ELR (cell line): ENCODE results near the gene LAMC3.
"Not testable (repeated sequence)": the region's sequence is repeated elsewhere in the genome, so short reads cannot be mapped to it uniquely, and the experiment has no call there.

Source experiments
- DNase-seq: peaks from one replicate; pipeline ENCODE4 v3.0.0-alpha.2; 2015; ENCODE audit warnings: low read depth

The LAMC3 gene

DNA sequence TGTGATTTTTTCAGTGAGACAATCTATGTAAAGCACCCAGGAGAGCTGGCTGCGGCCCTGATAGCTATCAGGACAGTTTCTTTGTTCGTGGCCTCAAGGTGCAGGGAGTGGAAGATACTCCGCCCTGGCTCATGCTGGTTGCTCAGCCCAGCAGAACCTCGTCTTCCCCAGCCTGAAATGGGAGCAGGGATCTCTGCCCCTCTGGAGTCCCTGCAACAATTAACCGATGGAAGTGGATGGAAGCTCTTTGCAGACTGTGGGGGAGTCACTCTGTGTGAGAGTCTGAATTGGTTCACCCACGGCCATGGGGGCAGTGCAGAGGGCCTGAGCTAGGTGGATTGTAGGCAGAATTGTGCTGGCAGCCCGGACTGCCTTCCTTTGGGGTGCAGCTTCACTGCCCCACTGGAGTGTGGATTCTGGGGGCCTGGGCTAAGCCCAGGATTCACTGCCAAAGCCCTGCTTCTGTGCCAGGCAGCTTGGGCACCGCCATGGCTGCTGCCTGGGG, 90.2 kb downstream of the LAMC3 start:
- DNase-seq, result no peak

DNA sequence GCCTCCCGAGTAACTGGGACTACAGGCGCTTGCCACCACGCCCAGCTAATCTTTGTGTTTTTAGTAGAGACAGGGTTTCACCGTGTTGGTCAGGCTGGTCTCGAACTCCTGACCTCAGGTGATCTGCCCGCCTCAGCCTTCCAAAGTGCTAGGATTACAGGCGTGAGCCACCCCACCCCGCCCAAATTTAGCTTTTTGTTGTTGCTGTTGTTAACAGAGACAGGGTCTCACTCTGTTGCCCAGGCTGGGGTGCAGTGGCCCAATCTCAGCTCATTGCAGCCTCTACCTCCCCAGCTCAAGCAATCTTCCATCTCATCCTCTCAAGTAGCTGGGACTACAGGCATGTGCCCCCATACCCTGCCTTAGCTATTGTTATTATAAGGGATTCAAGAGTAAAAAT, 90.9 kb downstream of the LAMC3 start:
- DNase-seq, result not testable (repeated sequence)

DNA sequence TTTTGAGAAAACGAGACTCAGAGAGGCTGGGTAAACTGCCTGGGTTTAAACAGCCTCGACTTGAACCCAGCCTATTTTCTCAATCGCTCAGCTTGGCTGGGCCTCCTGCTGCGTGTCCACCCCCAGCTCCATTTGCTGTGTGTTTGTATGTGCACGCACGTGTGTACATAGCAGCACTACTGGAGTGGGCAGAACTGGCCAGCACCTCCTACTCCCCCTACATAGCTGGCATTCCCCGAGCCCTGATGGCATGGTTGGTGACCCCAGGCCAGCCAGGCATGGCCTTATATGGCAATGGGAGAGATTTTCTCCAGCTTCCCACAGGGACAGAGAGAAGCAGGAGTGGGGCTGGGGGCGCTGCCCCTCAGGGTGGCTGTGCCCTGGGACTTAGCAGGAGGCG, 91.5 kb downstream of the LAMC3 start:
- no peak for DNase-seq

- DNase-seq, result no peak
Observed at GRCh38 chr9:131101207-131101964, 92.4 kb downstream of the LAMC3 start.

GRCh38 chr9:131103024-131103423, 94.0 kb downstream of the LAMC3 start:
- DNase-seq, result no peak

- no peak for DNase-seq
Observed at GRCh38 chr9:131103535-131103934, 94.6 kb downstream of the LAMC3 start.

GRCh38 chr9:131104016-131104740, 95.2 kb downstream of the LAMC3 start:
- no peak for DNase-seq

DNA sequence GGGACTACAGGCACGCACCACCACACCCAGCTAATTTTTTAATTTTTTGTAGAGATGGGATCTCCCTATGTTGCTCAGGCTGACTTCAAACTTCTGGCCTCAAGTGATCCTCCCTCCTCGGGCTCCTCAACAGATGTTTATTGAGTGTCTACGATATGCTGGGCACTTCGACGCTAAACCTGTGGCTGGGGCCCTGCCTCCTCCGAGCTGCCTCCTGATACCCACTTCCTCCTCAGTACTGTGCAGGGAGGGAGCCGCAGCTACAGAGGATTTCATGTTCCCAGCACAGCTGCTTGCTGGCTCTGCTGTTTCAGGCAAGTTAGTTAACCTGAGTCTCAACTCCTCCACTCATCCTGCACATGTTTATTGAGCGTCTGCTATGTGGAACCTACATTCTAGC, 97.0 kb downstream of the LAMC3 start:
- DNase-seq, result no peak

GRCh38 chr9:131107760-131108159, 98.8 kb downstream of the LAMC3 start:
- DNase-seq, result no peak

GRCh38 chr9:131111186-131111853, 102.3 kb downstream of the LAMC3 start:
- DNase-seq, result peak; percentile 42

- DNase-seq, result no peak
Observed at GRCh38 chr9:131111854-131112311, 102.9 kb downstream of the LAMC3 start.

DNA sequence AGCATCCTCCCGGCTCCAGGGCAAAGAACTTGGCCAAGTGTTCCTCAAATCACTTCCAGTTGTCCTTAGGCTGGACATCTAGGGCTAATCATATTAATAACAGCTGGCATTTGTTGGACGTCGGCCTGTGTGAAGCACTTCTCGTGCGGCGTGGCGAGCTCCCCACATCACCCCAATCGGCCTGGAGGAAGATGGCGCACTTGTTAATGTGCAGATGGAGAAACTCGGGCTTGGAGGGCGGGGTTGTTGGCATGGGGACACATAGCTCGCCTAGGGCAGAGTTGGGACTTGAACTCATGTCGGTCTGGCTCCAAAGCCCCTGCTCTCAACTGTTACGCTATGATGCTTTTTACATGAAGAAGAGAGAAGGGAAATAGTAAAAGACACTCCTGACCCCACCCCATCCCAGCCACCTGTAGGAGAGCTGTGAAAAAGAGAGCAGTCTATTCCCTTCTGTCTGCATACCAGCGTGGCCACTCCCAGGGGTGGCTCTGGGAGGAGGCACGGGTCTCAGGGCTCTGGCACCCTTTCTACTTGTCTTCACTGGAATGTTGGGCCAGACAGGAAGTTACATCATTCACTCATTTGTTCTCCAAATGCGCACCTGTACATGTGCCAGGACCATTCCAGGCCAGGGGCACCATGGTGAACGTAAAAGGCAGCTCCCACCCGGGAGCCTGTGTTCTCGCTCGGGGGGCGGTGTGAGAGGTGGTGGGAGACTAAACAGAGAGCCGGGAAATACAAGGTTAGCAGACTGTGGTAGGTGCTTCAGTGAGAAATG, 103.6 kb downstream of the LAMC3 start:
- DNase-seq, result no peak

GRCh38 chr9:131113655-131114054, 104.7 kb downstream of the LAMC3 start:
- no peak for DNase-seq

DNA sequence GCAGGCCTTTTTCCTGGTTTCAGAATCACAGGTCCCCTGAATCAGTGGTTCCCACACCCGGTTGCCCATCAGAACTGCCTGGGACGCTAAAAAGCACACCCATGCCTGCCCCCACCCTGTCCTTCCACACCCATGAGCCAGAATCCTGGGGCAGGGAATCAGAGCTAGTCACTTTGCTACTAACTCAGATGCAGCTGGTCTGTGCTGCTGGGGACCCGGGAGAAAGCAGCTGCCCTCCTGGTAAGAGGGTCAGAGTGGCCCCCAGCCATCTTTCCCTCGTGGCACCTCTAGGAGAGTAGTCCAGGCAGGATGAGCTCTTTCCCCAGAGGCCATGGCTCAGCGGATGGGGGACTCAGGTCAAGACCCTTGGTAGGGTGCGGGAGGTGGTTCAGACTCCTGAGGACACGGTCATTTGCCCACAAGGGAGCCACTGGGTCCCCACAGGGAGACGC, 105.1 kb downstream of the LAMC3 start:
- no peak for DNase-seq

DNA sequence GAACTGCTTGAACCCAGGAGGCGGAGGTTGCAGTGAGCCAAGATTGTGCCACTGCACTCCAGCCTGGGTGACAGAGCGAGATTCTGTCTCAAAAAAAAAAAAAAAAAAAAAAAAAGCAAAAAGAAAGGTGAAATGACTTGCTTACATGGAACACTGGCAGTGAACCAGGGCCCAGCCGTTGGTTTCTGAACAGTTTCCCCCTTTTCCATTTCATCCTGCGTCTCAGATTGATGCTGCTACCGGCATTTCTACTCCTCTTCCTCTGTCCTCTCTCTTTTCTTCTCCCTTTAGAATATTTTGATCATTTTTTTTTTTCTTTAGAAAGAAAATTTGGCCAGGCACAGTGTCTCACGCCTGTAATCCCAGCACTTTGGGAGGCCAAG, 106.4 kb downstream of the LAMC3 start:
- not testable (repeated sequence) for DNase-seq

- DNase-seq, result no peak
Observed at GRCh38 chr9:131116281-131117120, 107.5 kb downstream of the LAMC3 start.

DNA sequence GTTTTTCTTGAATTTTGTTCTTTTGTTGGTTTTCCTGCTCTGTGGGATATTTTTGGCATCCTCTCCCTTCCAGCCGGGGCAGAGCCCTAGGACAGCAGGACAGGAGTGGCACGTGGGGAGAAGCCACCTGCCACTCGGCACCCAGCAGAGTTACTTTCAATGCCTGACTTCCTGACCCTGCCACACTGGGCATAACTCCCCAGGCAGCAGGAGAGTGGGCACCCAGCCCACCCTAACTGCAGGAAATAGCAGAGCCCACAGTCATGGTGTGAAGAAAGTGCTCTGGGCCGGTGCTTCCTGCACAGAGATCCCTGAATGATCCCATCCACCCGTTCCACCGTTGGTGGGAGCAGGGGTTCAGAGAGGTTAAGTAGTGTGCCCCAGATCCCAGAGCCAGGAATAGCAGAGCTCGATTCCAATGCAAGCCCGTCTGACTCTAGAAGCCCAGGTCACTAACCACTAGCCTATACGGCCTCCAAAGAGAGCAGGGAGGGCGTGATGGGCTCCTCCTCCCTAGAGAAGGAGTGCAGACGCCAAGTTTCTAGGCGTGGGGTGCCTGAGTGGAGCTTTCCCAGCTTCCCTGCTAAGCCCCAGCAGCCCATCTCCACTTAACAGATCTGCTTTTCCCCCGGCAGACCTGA, 108.3 kb downstream of the LAMC3 start:
- DNase-seq, result no peak

GRCh38 chr9:131117762-131118145, 108.8 kb downstream of the LAMC3 start:
- DNase-seq, result no peak

DNA sequence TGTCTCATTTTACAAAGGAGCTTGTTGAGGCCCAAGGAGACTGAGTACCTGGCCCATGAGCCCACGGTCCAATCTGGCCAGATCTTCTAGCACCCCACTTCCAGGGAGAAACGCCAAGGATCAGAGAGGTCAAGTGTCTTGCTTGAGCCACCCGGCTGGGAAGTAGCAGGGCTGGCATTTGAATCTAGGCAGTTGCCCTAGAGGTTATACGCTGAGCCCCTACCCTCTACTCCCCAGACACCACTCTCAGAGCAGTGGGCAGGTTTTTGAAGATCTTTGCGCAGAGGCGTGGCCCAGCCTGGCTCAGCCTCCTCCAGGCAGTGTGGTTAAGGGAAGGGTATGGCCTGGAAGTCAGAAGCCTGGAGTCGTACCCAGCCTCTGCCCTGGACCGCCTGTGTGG, 110.6 kb downstream of the LAMC3 start:
- no peak for DNase-seq

GRCh38 chr9:131120620-131121228, 111.8 kb downstream of the LAMC3 start:
- DNase-seq, result no peak
